MG63 (cell line): ENCODE data around the gene CSE1L. TPM values are rescaled to one million over a fixed set of nuclear protein-coding genes. Genes with fewer than 3 reads are reported as not detected.
"Not testable (repeated sequence)": the region's sequence is repeated elsewhere in the genome, so short reads cannot be mapped to it uniquely, and the experiment has no call there.

ENCODE experiments used
- DNase-seq: peaks from one replicate; pipeline ENCODE4 v3.0.0-alpha.2; 2020
- H3K27me3 ChIP-seq: fragments of 250-450 bp; sonication (Bioruptor Pico); 2 replicates; pipeline ENCODE4 v1.5.1; 2020; ENCODE audit warnings: mild to moderate bottlenecking, moderate library complexity
- H3K36me3 ChIP-seq: fragments of 250-450 bp; sonication (Bioruptor Pico); 2 replicates; pipeline ENCODE4 v1.5.1; 2020; ENCODE audit warnings: mild to moderate bottlenecking, moderate library complexity
- H3K4me3 ChIP-seq: fragments of 250-450 bp; sonication (Bioruptor Pico); 2 replicates; pipeline ENCODE4 v1.5.1; 2020; ENCODE audit warnings: mild to moderate bottlenecking, moderate library complexity
- H3K9me3 ChIP-seq: fragments of 250-450 bp; sonication (Bioruptor Pico); 2 replicates; pipeline ENCODE4 v1.5.1; 2020; ENCODE audit warnings: mild to moderate bottlenecking, moderate library complexity
- total RNA-seq: library from RNA; depleted of rRNA; stranded (reverse); fragments of >200 nt; shearing (Covaris generic); gene quantifications from 2 replicates; pipeline ENCODE4 v1.2.3, GENCODE V29; 2014; ENCODE audit warnings: low replicate concordance

The CSE1L gene
- total RNA-seq, 1 experiment from 2014 or later = 290 TPM

DNA sequence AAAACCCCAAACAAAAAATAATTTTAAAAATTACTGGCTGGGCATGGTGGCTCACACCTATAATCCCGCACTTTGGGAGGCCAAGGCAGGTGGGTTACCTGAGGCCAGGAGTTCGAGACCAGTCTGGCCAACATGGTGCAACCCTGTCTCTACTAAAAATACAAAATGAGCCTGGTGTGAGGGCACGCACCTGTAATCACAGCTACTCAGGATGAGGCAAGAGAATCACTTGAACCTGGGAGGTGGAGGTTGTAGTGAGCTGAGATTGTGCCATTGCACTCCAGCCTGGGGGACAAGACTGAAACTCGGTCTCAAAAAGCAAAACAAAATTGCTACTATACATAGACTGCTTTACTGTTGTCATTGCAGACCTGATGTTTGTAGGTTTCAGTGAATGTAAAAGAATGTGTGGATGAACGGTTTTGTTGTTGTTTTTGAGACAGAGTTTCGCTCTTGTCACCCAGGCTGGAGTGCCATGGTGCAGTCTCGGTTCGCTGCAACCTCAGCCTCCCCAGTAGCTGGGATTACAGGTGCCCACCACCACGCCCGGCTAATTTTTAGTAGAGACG, 59.0 kb downstream of the CSE1L start:
- not testable (repeated sequence) for H3K4me3 ChIP-seq, DNase-seq, H3K27me3 ChIP-seq, H3K9me3 ChIP-seq
- H3K36me3 ChIP-seq = peaks cover 62% of the 10 kb centered on the region

DNA sequence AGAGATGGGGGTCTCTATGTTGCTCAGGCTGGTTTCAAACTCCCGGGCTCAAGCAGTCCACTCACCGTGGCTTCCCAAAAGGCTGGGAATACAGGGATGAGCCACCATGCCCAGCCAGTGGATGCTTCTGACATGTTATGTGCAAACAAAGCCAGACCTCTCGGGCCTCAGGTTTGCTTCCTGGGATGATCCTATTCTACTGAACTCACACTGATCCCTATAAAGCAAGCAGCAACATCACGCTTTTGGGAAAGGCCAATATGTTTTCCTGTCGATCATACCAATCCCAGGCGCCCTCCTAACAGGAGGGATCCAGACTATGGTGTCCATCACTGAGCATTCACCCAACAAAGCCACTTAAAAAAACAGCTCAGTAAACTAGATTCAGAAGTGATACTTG, 60.2 kb downstream of the CSE1L start:
- DNase-seq = no peak
- H3K27me3 ChIP-seq = no peaks in the 10 kb centered on the region

GRCh38 chr20:49110767-49111694, 64.9 kb downstream of the CSE1L start:
- no peak for DNase-seq
- H3K36me3 ChIP-seq = peaks cover 56% of the 10 kb centered on the region
- no peaks in the 10 kb centered on the region for H3K9me3 ChIP-seq
- H3K4me3 ChIP-seq = no peak overlapping the region
- no peaks in the 10 kb centered on the region for H3K27me3 ChIP-seq

More for the DNA sequence above, 60.2 kb downstream of the CSE1L start:
- peaks cover 59% of the 10 kb centered on the region for H3K36me3 ChIP-seq
- H3K4me3 ChIP-seq = no peak overlapping the region
- no peaks in the 10 kb centered on the region for H3K9me3 ChIP-seq

- Histone ChIP-seq H3K36me3 (peaks cover 70% of the 10 kb centered on the region), H3K9me3 (no peaks in the 10 kb centered on the region), H3K4me3 (no peak overlapping the region), H3K27me3 (no peaks in the 10 kb centered on the region)
- DNase-seq = no peak
These were observed 66.6 kb downstream of the CSE1L start for GRCh38 chr20:49112596-49113274.

DNA sequence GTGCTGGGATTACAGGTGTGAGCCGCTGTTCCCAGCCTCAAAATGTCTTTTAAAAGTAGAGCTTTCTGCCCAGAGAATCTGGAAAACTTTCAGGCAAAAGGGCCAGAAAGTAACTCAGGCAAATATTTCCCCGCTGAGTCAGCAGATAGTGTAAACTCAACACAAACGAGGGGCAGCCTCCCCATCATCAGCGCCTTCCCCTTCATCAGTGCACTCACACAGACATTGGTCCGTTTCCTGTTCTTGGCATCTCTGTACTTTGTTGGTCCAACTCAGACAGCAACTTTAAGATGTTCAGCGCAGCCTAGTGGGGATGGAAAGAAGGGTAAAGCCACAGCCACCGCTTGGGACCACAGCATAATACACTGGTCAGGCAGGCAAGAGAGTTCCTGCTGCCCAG, 69.5 kb downstream of the CSE1L start:
- peaks cover 92% of the 10 kb centered on the region for H3K36me3 ChIP-seq
- peak; percentile 42 for DNase-seq
- no peaks in the 10 kb centered on the region for H3K27me3 ChIP-seq

GRCh38 chr20:49118307-49118706, 72.2 kb downstream of the CSE1L start:
- DNase-seq = no peak
- Histone ChIP-seq H3K4me3 (no peak overlapping the region), H3K9me3 (no peaks in the 10 kb centered on the region), H3K36me3 (peaks cover 98% of the 10 kb centered on the region), H3K27me3 (no peaks in the 10 kb centered on the region)

More for the DNA sequence above, 69.5 kb downstream of the CSE1L start:
- no peaks in the 10 kb centered on the region for H3K9me3 ChIP-seq
- H3K4me3 ChIP-seq = no peak overlapping the region

DNA sequence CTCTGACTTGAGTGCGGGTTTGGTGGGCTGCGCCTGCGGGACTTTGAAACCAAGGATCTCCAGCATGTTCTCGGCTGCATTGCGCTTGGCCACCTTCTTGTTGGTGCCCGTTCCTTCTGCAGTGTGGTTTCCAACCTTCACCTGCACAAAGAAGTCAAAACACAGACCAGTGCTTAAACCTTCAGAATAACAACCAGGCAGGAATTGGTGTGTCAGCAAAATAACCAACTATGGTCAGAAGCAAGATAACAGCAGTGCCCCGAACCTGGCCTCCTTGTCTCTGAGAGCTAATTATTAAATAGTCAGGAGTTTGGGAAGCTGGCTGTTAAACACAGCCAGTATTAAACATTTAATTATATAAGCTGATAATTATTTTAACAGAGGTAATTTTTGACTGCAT, 73.9 kb downstream of the CSE1L start:
- no peaks in the 10 kb centered on the region for H3K27me3 ChIP-seq
- DNase-seq = no peak
- H3K4me3 ChIP-seq = no peak overlapping the region
- peaks cover 97% of the 10 kb centered on the region for H3K36me3 ChIP-seq
- H3K9me3 ChIP-seq = no peaks in the 10 kb centered on the region

- peaks cover 88% of the 10 kb centered on the region for H3K36me3 ChIP-seq
- no peak overlapping the region for H3K4me3 ChIP-seq
- no peak for DNase-seq
- H3K9me3 ChIP-seq = no peaks in the 10 kb centered on the region
- H3K27me3 ChIP-seq = no peaks in the 10 kb centered on the region
These were observed 76.8 kb downstream of the CSE1L start for GRCh38 chr20:49122920-49123319.

- DNase-seq = no peak
- no peaks in the 10 kb centered on the region for H3K27me3 ChIP-seq
- H3K36me3 ChIP-seq = peaks cover 83% of the 10 kb centered on the region
- no peak overlapping the region for H3K4me3 ChIP-seq
- no peaks in the 10 kb centered on the region for H3K9me3 ChIP-seq
These were observed 77.9 kb downstream of the CSE1L start for GRCh38 chr20:49123982-49124381.

- H3K4me3 ChIP-seq = no peak overlapping the region
- DNase-seq = no peak
- peaks cover 72% of the 10 kb centered on the region for H3K36me3 ChIP-seq
- no peaks in the 10 kb centered on the region for H3K9me3 ChIP-seq
- no peaks in the 10 kb centered on the region for H3K27me3 ChIP-seq
These were observed 86.9 kb downstream of the CSE1L start for GRCh38 chr20:49132995-49133478.

GRCh38 chr20:49133571-49133970, 87.5 kb downstream of the CSE1L start:
- Histone ChIP-seq H3K9me3 (no peaks in the 10 kb centered on the region), H3K4me3 (no peak overlapping the region), H3K27me3 (no peaks in the 10 kb centered on the region), H3K36me3 (peaks cover 72% of the 10 kb centered on the region)
- no peak for DNase-seq

DNA sequence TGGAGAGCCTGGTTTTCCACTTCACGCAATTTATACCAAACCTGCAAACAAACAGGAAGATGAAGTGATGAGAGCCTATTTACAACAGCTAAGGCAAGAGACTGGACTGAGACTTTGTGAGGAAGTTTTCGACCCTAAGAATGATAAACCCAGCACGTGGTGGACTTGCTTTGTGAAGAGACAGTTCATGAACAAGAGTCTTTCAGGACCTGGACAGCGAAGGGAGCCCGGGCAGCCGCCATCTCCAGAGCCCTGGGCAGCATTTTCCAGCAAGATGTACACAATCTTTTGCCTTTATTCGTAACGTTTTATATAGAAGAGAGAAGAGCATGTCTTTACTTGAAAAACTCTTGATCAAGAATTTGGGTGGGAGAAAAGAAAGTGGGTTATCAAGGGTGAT, 88.7 kb downstream of the CSE1L start:
- H3K27me3 ChIP-seq, DNase-seq, H3K9me3 ChIP-seq, H3K4me3 ChIP-seq: not testable (repeated sequence)
- peaks cover 76% of the 10 kb centered on the region for H3K36me3 ChIP-seq

DNA sequence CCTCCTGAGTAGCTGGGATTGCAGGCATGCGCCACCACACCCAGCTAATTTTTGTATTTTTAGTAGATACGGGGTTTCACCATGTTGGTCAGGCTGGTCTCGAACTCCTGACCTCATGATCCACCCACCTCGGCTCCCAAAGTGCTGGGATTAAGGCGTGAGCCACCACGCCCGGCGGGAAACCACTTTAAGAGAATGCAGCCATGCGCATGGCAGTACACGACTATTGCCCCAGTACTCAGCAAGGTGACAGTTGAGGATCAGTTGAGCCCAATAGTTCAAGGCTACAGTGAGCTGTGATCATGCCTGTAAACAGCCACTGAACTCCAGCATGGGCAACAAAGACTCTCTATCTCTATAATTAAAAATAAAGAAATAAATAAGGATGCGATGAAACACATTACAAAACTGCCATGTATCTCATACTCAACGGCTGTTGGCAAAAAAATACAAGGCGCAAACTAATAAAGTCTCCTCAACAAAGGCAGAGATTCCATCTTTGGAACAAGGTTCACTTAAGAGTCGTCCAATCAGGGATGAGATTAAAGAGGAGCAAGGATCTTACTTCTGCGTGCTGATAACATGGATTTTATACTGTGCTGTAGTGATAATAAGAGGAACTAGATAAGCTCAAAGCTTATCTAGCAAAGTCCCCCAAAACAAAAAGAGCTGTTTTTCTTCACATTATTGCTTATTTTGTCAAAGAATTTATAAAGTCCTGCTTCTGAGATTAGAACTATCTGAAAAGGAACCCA, 90.9 kb downstream of the CSE1L start:
- no peak for DNase-seq
- Histone ChIP-seq H3K9me3 (no peaks in the 10 kb centered on the region), H3K27me3 (no peaks in the 10 kb centered on the region)

DNA sequence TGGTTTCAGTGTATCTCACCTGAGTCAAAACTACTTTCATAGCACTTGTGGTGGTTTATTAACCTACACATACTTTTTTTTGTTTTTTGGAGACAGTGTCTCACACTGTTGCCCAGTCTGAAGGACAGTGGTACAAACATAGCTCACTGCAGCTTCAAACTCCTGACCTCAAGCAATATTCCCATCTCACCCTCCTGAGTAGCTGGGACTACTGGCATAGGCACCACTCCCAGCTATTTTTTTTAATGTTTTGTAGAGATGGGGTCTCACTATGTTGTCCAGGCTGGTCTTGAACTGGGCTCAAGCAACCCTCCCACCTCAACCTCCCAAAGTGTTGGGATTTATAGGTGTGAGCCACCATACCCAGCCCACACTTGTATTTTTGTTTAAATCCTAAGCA, 92.3 kb downstream of the CSE1L start:
- no peak for DNase-seq
- Histone ChIP-seq H3K36me3 (peaks cover 54% of the 10 kb centered on the region), H3K27me3 (no peaks in the 10 kb centered on the region), H3K9me3 (no peaks in the 10 kb centered on the region), H3K4me3 (no peak overlapping the region)

More for the DNA sequence above, 90.9 kb downstream of the CSE1L start:
- Histone ChIP-seq H3K4me3 (no peak overlapping the region), H3K36me3 (peaks cover 54% of the 10 kb centered on the region)

DNA sequence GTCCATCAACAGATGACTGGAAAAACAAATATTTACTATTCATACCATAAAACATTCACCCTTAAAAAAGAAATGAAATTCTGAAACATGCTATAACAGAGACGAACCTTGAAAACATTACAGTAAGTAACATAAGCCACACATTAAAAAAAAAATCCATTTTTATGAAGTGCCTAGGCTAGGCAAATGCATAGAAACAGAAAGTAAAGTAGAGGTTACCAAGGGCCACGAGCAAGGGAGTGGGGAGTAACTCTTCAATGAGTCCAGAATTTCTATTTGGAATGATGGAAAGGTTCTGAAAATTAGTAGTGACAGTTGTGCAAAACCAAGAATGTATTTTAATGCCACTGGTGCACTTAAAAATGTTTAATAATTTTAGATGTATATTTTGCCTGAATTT, 94.3 kb downstream of the CSE1L start:
- Histone ChIP-seq H3K27me3 (no peaks in the 10 kb centered on the region), H3K36me3 (peaks cover 53% of the 10 kb centered on the region), H3K9me3 (no peaks in the 10 kb centered on the region), H3K4me3 (no peak overlapping the region)
- no peak for DNase-seq

DNA sequence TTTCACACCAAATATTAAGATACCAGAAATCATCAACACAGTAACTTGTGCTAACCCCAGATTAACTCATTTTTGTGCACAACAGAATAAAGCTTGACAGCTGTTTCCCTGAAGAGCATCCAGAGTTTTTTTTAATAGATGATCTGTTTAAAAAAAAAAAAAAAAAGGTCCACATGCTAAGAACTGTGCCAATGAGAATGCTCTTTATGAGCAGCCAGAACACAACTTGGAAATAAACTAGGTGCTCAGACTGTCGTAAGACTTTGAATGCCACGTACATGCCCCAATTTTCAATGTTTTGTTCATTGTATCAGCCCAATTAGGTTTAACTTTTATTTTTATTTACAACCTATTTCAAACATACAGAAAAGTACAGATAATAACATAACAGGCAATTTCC, 94.7 kb downstream of the CSE1L start:
- no peak for DNase-seq
- no peaks in the 10 kb centered on the region for H3K9me3 ChIP-seq
- H3K27me3 ChIP-seq = no peaks in the 10 kb centered on the region
- peaks cover 53% of the 10 kb centered on the region for H3K36me3 ChIP-seq
- H3K4me3 ChIP-seq = no peak overlapping the region
